ENCODE data around the gene JAM3. TPM values are rescaled to one million over a fixed set of nuclear protein-coding genes. Genes with fewer than 3 reads are reported as not detected.

JAM3 gene
- total RNA-seq, 6 experiments from 2014 or later = 49.6 to 58.6 (median 55.2) TPM

DNA sequence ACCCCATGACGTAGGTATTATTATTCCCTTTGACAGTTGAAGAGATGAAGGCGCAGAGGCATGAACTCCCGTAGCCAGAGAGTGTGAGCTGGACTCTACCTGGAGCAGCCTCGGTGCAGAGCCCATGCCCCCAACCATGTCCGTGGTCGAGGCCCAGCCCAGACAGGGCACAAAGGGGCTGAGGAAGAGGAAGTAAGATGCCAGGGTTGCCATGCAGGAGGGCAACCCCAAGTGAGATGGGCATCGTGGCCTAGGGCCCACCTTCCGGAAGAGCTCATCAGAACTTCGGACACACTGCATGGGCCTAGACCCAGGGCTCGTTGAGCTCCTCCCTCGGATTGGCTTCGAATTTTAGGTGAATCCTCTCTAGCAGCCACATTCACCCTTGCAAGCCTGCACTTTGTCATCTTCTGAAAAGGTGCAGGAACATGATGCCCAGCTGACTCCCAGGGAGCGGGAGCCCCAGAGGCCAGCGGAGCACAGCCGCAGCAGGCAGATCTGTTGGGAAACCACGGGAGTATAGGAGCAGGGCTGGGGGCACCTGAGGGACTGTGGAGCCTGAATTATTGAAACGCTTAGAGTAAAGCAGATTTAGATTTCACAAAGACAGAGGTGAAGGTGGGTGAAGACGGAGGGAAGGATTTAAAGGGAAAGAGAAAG, 29.0 kb upstream of the JAM3 start:
- Mint-ChIP-seq H3K27me3 (ENCODE audit: insufficient read depth) (peaks cover 7% of the 10 kb centered on the region), H3K36me3 (ENCODE audit: low read depth) (no peaks in the 10 kb centered on the region; the same call in 1 of the 2 replicates), H3K4me3 (no peak overlapping the region), H3K4me1 (ENCODE audit: low read depth) (peaks cover 46% of the 10 kb centered on the region), H3K27ac (no peak overlapping the region), H3K9me3 (no peaks in the 10 kb centered on the region)
- TF ChIP-seq CTCF (IDR thresholded peaks at IDR 0.05) = no peak
- no peak for DNase-seq

DNA sequence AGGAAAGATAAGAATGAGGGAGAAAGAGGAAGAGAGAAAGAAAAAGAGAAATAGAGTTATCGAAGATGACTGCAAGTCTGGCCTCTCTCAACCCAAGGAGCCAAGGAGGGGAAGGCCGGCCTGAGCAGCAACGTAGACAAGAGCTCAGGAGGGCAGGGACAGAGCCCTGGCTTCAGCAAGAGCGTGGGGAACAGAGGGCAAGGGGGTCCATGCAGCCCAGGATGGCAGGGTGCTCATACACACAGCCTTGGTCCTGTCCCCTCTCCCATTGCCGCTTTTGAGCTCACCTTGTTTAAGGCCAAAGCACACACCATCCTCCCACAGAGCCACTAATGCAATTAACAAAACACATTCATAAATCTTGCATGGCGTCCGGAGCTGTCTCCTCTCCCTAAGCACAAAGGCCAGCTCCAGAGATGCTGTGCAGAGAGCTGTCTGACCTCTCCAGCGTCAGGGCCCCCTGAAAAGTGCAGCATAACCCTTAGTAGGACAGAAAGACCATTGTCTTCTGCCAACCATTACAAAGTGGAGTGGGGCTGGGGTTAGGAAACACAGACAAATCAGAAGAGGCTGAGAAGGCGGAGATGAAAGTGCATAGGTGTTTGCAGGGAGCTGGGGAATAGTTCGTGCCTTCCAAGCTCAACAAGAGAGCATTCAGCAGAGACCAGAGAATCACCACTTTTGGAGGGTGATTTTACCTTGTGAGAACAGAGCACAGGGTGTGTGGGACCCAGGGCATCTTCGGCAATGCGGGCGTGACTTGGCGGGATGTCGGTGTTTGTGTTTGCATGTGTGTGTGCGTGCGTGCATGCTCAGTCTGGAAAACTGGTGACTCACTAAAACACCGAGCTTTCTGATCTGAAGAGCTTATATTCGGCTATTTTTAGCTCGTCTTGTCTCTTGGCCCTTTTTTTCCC, 28.2 kb upstream of the JAM3 start:
- Mint-ChIP-seq H3K4me3 (no peak overlapping the region), H3K27ac (no peak overlapping the region; the same call in 1 of the 2 replicates), H3K4me1 (ENCODE audit: low read depth) (peaks cover 38% of the 10 kb centered on the region), H3K9me3 (no peaks in the 10 kb centered on the region), H3K27me3 (ENCODE audit: insufficient read depth) (peaks cover 7% of the 10 kb centered on the region), H3K36me3 (ENCODE audit: low read depth) (no peaks in the 10 kb centered on the region; the same call in 1 of the 2 replicates)
- no peak for TF ChIP-seq CTCF (IDR thresholded peaks at IDR 0.05)
- DNase-seq = no peak

GRCh38 chr11:134041349-134041748, 27.5 kb upstream of the JAM3 start:
- Mint-ChIP-seq H3K27ac (no peak overlapping the region; the same call in 1 of the 2 replicates), H3K36me3 (ENCODE audit: low read depth) (no peaks in the 10 kb centered on the region), H3K9me3 (no peaks in the 10 kb centered on the region), H3K27me3 (ENCODE audit: insufficient read depth) (peaks cover 7% of the 10 kb centered on the region), H3K4me3 (no peak overlapping the region), H3K4me1 (ENCODE audit: low read depth) (peaks cover 37% of the 10 kb centered on the region)
- DNase-seq = no peak
- TF ChIP-seq CTCF (IDR thresholded peaks at IDR 0.05) = no peak

GRCh38 chr11:134041791-134042696, 26.8 kb upstream of the JAM3 start:
- H3K9me3 Mint-ChIP-seq = no peaks in the 10 kb centered on the region
- DNase-seq = no peak
- no peak overlapping the region for H3K4me3 Mint-ChIP-seq
- TF ChIP-seq CTCF (IDR thresholded peaks at IDR 0.05) = no peak
- peaks cover 39% of the 10 kb centered on the region for H3K4me1 Mint-ChIP-seq (ENCODE audit: low read depth)
- H3K27me3 Mint-ChIP-seq (ENCODE audit: insufficient read depth) = peaks cover 6% of the 10 kb centered on the region
- no peaks in the 10 kb centered on the region for H3K36me3 Mint-ChIP-seq (ENCODE audit: low read depth)
- H3K27ac Mint-ChIP-seq = no peak overlapping the region

- Mint-ChIP-seq H3K27me3 (ENCODE audit: insufficient read depth) (peaks cover 12% of the 10 kb centered on the region), H3K36me3 (ENCODE audit: low read depth) (no peaks in the 10 kb centered on the region), H3K4me3 (no peak overlapping the region), H3K27ac (no peak overlapping the region), H3K9me3 (no peaks in the 10 kb centered on the region), H3K4me1 (ENCODE audit: low read depth) (peaks cover 42% of the 10 kb centered on the region)
- DNase-seq = no peak
- no peak for TF ChIP-seq CTCF (IDR thresholded peaks at IDR 0.05)
Observed at GRCh38 chr11:134043821-134044420, 25.0 kb upstream of the JAM3 start.
